SK-N-MC (cell line): ENCODE measurements around the gene DYNLRB1.
A peak's percentile ranks its signal among the peaks of the same experiment; 100 is the strongest.
"Not testable (repeated sequence)": the region's sequence is repeated elsewhere in the genome, so short reads cannot be mapped to it uniquely, and the experiment has no call there.

Experiments used
- DNase-seq: peaks from one replicate; pipeline ENCODE4 v3.0.0-alpha.2; 2011; ENCODE audit warnings: low read depth, low spot score
- H3K27ac ChIP-seq: fragments of 200-600 bp; sonication (generic); 2 replicates; pipeline ENCODE4 v1.5.1; 2016; ENCODE audit warnings: mixed run types
- H3K36me3 ChIP-seq: fragments of 200-600 bp; sonication (generic); 2 replicates; pipeline ENCODE4 v1.6.1; 2017; ENCODE audit warnings: antibody characterized with exemption, low read length, mixed read lengths; ENCODE audit not compliant: insufficient read depth
- H3K4me3 ChIP-seq: fragments of 200-600 bp; sonication (generic); 2 replicates; pipeline ENCODE4 v1.5.1; 2016
- H3K9ac ChIP-seq: fragments of 200-600 bp; sonication (generic); 2 replicates; pipeline ENCODE4 v1.8.0; 2017; ENCODE audit warnings: mixed run types, mixed read lengths; ENCODE audit not compliant: insufficient read length
- H3K9me3 ChIP-seq: fragments of 200-600 bp; sonication (generic); 2 replicates; pipeline ENCODE4 v1.6.1; 2017; ENCODE audit warnings: low read depth, mild to moderate bottlenecking, antibody characterized with exemption, low read length, moderate library complexity, mixed read lengths
- EZH2 ChIP-seq: fragments of 200-600 bp; sonication (generic); IDR thresholded peaks from one replicate; pipeline ENCODE4 v1.6.1; 2017; ENCODE audit warnings: antibody characterized with exemption
- FOXP2 ChIP-seq: optimal IDR thresholded peaks from 2 replicates; pipeline ENCODE3; 2011; ENCODE audit warnings: mild to moderate bottlenecking, moderate library complexity; ENCODE audit not compliant: insufficient read depth; ENCODE audit errors: extremely low read length, control extremely low read depth
- POLR2AphosphoS5 ChIP-seq: IDR thresholded peaks from 2 replicates; pipeline ENCODE4 v1.6.1; 2012; ENCODE audit warnings: mild to moderate bottlenecking, low read depth, low read length, borderline replicate concordance

DYNLRB1 gene

DNA sequence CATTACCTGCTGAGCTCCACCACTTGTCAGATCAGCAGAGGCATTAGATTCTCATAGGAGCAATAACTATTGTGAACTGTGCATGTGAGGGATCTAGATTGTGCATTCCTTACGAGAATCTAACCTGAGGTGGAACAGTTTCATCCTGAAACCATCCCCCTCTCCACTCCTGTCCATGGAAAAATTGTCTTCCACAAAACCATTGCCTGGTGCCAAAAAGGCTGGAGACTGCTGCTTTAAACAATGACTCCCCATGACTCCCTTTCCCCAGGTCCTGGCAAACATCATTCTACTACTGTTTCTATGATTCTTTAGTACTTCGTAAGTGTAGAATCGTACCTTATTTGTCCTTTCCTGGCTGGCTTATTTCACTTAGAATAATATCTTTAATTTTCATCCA is 9.7 kb upstream of the DYNLRB1 start:
- TF ChIP-seq EZH2 = no peak
- TF ChIP-seq POLR2AphosphoS5 = no peak
- no peak for TF ChIP-seq FOXP2
- peaks cover 53% of the 10 kb centered on the region for H3K36me3 ChIP-seq
- no peak overlapping the region for H3K4me3 ChIP-seq
- no peaks in the 10 kb centered on the region for H3K9me3 ChIP-seq
- H3K27ac ChIP-seq = no peak overlapping the region
- DNase-seq = no peak
- H3K9ac ChIP-seq = no peak overlapping the region

- H3K36me3 ChIP-seq = peaks cover 47% of the 10 kb centered on the region
- no peak overlapping the region for H3K27ac ChIP-seq
- H3K4me3 ChIP-seq = no peak overlapping the region
- H3K9ac ChIP-seq = no peak overlapping the region
- no peaks in the 10 kb centered on the region for H3K9me3 ChIP-seq
- no peak for DNase-seq
- no peak for TF ChIP-seq POLR2AphosphoS5
- TF ChIP-seq EZH2 = no peak
- no peak for TF ChIP-seq FOXP2
Measured at GRCh38 chr20:34507702-34508413, 8.4 kb upstream of the DYNLRB1 start.

GRCh38 chr20:34510575-34510974 is 5.6 kb upstream of the DYNLRB1 start:
- TF ChIP-seq EZH2 (no peak), FOXP2 (no peak), POLR2AphosphoS5 (no peak)
- Histone ChIP-seq H3K9me3 (no peaks in the 10 kb centered on the region), H3K36me3 (peaks cover 33% of the 10 kb centered on the region), H3K27ac (no peak overlapping the region), H3K9ac (no peak overlapping the region), H3K4me3 (no peak overlapping the region)
- DNase-seq = no peak

DNA sequence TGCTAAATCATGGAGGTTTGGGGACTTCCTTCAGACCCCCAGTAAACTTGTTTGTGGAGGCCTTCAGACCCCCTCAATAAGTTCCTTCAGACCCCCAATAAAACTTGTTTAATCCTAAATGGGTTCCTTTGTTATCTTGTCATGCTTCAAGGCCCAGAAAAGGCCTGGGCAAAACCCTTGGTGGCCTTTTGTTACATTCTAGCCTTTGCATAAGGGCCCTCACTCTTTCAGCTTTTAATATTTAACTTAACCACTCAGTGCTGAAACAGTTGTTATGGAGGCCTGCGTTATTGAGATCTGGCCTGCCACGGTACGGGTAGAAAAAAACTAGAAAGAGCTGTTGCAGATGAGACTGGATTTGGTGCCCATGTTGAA is 4.3 kb upstream of the DYNLRB1 start:
- no peak overlapping the region for H3K9ac ChIP-seq

GRCh38 chr20:34512266-34512954 is 3.8 kb upstream of the DYNLRB1 start:
- peaks cover 20% of the 10 kb centered on the region for H3K36me3 ChIP-seq
- no peaks in the 10 kb centered on the region for H3K9me3 ChIP-seq
- no peak overlapping the region for H3K4me3 ChIP-seq
- DNase-seq = no peak
- H3K9ac ChIP-seq = no peak overlapping the region
- TF ChIP-seq EZH2 = no peak
- no peak for TF ChIP-seq POLR2AphosphoS5
- TF ChIP-seq FOXP2 = no peak
- H3K27ac ChIP-seq = no peak overlapping the region

More for the DNA sequence above, 4.3 kb upstream of the DYNLRB1 start:
- H3K9me3 ChIP-seq = no peaks in the 10 kb centered on the region
- peaks cover 22% of the 10 kb centered on the region for H3K36me3 ChIP-seq
- no peak overlapping the region for H3K27ac ChIP-seq
- no peak for TF ChIP-seq EZH2
- no peak for DNase-seq
- no peak overlapping the region for H3K4me3 ChIP-seq

- DNase-seq = no peak
- H3K36me3 ChIP-seq = peaks cover 14% of the 10 kb centered on the region
- no peak overlapping the region for H3K4me3 ChIP-seq
- no peaks in the 10 kb centered on the region for H3K9me3 ChIP-seq
- no peak for TF ChIP-seq POLR2AphosphoS5
- no peak for TF ChIP-seq EZH2
- no peak for TF ChIP-seq FOXP2
- no peak overlapping the region for H3K27ac ChIP-seq
- H3K9ac ChIP-seq = no peak overlapping the region
Measured at GRCh38 chr20:34512955-34513419, 3.2 kb upstream of the DYNLRB1 start.

GRCh38 chr20:34514034-34514433 is 2.2 kb upstream of the DYNLRB1 start:
- not testable (repeated sequence) for H3K9ac ChIP-seq, H3K4me3 ChIP-seq, DNase-seq, H3K9me3 ChIP-seq
- Histone ChIP-seq H3K27ac (peak overlapping the region; percentile 52; the same call in 1 of the 2 replicates), H3K36me3 (peaks cover 11% of the 10 kb centered on the region)

DNA sequence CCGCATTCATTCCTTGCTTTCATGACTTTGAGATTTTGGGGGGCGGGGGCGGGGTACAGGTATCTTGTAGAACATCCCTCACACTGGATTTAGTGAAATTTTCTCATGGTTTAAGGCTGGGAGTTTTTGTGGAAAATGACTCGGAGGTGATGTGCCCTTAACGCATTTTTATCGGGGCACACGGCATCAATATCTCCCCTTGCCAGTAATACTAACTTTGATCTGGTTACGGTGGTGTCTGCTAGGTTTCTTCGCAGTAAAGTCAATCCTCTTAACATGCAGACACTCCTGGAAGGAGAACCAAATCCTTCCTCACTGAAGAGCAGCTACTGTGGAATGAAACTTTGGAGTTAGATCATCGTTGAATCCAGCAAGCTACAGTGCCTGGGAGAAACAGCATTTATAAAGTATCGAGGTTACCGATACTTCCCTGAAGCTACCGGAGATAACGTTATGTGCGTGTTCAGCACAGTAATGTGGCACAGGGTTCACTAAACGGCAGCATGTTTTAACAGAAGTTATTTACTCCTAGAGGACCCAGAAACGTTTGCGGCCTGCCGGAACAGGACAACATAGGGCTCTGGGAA is 1.2 kb upstream of the DYNLRB1 start:
- no peak for DNase-seq
- peaks cover 9% of the 10 kb centered on the region; the same call in 1 of the 2 replicates for H3K36me3 ChIP-seq
- H3K27ac ChIP-seq = peak overlapping the region; percentile 52
- no peak overlapping the region for H3K4me3 ChIP-seq
- H3K9me3 ChIP-seq = no peaks in the 10 kb centered on the region
- H3K9ac ChIP-seq = no peak overlapping the region
- no peak for TF ChIP-seq FOXP2
- no peak for TF ChIP-seq EZH2
- no peak for TF ChIP-seq POLR2AphosphoS5
